A673 (cell line): Measurements from ENCODE around the gene TJP1. TPM values are rescaled to one million over a fixed set of nuclear protein-coding genes. Genes with fewer than 3 reads are reported as not detected.
"Not testable (repeated sequence)": the region's sequence is repeated elsewhere in the genome, so short reads cannot be mapped to it uniquely, and the experiment has no call there.

ENCODE experiments used
- BruUV-seq: library from RNA; stranded (reverse); fragments of 400-500 nt; replicated peaks from 2 replicates; lab custom pipeline; 2021; lab: Mats Ljungman, UMichigan
- CTCF ChIA-PET: fragments of 300-600 bp; sonication (Branson Sonifier 250); formaldehyde crosslinking; loops from one replicate; lab custom pipeline; 2022; ENCODE audit warnings: antibody characterized with exemption; lab: Charles Lee
- POLR2A ChIA-PET: fragments of 300-600 bp; sonication (Branson Sonifier 250); formaldehyde crosslinking; loops from one replicate; lab custom pipeline; 2022; ENCODE audit warnings: antibody characterized with exemption; ENCODE audit not compliant: low non-redundant PET; lab: Charles Lee
- DNase-seq: peaks from one replicate; pipeline ENCODE4 v3.0.0-alpha.2; 2015; ENCODE audit warnings: low spot score
- H3K27ac ChIP-seq: fragments of 200-600 bp; sonication (generic); 2 replicates; pipeline ENCODE4 v1.5.1; 2016; ENCODE audit warnings: mixed run types, low read depth, mild to moderate bottlenecking, mixed read lengths, antibody characterized with exemption, low read length; ENCODE audit not compliant: poor library complexity, severe bottlenecking
- H3K27me3 ChIP-seq: fragments of 200-600 bp; sonication (generic); replicated peaks from 2 replicates; pipeline ENCODE4 v1.6.1; 2017; ENCODE audit warnings: mixed run types, low read depth, mild to moderate bottlenecking, mixed read lengths, antibody characterized with exemption, low read length; ENCODE audit not compliant: insufficient read depth, poor library complexity
- H3K36me3 ChIP-seq: fragments of 200-600 bp; sonication (generic); 2 replicates; pipeline ENCODE4 v1.6.1; 2016; ENCODE audit warnings: mixed run types, mild to moderate bottlenecking, mixed read lengths, antibody characterized with exemption, low read length; ENCODE audit not compliant: insufficient read depth, poor library complexity, severe bottlenecking
- H3K4me1 ChIP-seq: fragments of 200-600 bp; sonication (generic); 2 replicates; pipeline ENCODE4 v1.6.1; 2017; ENCODE audit warnings: mixed run types, mild to moderate bottlenecking, mixed read lengths, antibody characterized with exemption, low read length; ENCODE audit not compliant: insufficient read depth, poor library complexity, severe bottlenecking
- H3K4me3 ChIP-seq: fragments of 200-600 bp; sonication (generic); 2 replicates; pipeline ENCODE4 v1.5.1; 2016; ENCODE audit warnings: low read depth, mixed run types, mild to moderate bottlenecking, mixed read lengths, low read length; ENCODE audit not compliant: poor library complexity, severe bottlenecking
- H3K9me3 ChIP-seq: fragments of 200-600 bp; sonication (generic); 2 replicates; pipeline ENCODE4 v1.6.1; 2016; ENCODE audit warnings: mixed run types, low read depth, mild to moderate bottlenecking, mixed read lengths, antibody characterized with exemption, low read length; ENCODE audit not compliant: poor library complexity, severe bottlenecking
- CTCF ChIP-seq: fragments of 300-800, 200-600 bp; sonication (generic); conservative IDR thresholded peaks from 2 replicates; pipeline ENCODE4 v1.5.1; 2017; ENCODE audit warnings: low read depth, mild to moderate bottlenecking, antibody characterized with exemption, low read length, moderate library complexity, mixed read lengths
- EZH2 ChIP-seq: fragments of 200-600 bp; sonication (generic); IDR thresholded peaks from 2 replicates; pipeline ENCODE4 v1.6.1; 2017; ENCODE audit warnings: borderline replicate concordance, low read depth, mild to moderate bottlenecking, mixed read lengths, antibody characterized with exemption, low read length; ENCODE audit not compliant: poor library complexity, severe bottlenecking
- intact Hi-C: fragments of 100-400 bp; cut with micrococcal nuclease; formaldehyde crosslinking; loops from one replicate; pipeline ENCODE4 v1.10.0; 2022; ENCODE audit not compliant: unreplicated experiment
- total RNA-seq: library from RNA; stranded (reverse); gene quantifications from 2 replicates; pipeline ENCODE4 v1.2.3, GENCODE V29; 2021

TJP1 gene
- total RNA-seq, 1 experiment from 2014 or later = 34.7 TPM

GRCh38 chr15:29731865-29732264 is 90.4 kb downstream of the TJP1 start:
- intact Hi-C loops = no loop called here
- no peaks in the 10 kb centered on the region for H3K27me3 ChIP-seq
- TF ChIP-seq EZH2 (no peak), CTCF (no peak)
- no peaks in the 10 kb centered on the region for H3K9me3 ChIP-seq
- no peak for DNase-seq
- ChIA-PET POLR2A (no interaction called here), CTCF (no interaction called here)
- no TSS peak for BruUV-seq
- H3K27ac ChIP-seq = no peak overlapping the region
- peaks cover 8% of the 10 kb centered on the region for H3K36me3 ChIP-seq
- H3K4me3 ChIP-seq = no peak overlapping the region
- peaks cover 4% of the 10 kb centered on the region for H3K4me1 ChIP-seq

- DNase-seq, POLR2A ChIA-PET, H3K36me3 ChIP-seq: not testable (repeated sequence)
Observed at GRCh38 chr15:29730471-29730870, 91.8 kb downstream of the TJP1 start.

GRCh38 chr15:29728418-29728817 is 93.8 kb downstream of the TJP1 start:
- no peak overlapping the region for H3K4me3 ChIP-seq
- BruUV-seq = no TSS peak
- H3K36me3 ChIP-seq = peaks cover 8% of the 10 kb centered on the region
- CTCF ChIA-PET = no interaction called here
- POLR2A ChIA-PET = no interaction called here
- intact Hi-C loops = no loop called here
- no peak overlapping the region for H3K27ac ChIP-seq
- TF ChIP-seq EZH2 (no peak), CTCF (no peak)
- no peaks in the 10 kb centered on the region for H3K9me3 ChIP-seq
- H3K4me1 ChIP-seq = no peaks in the 10 kb centered on the region
- DNase-seq = no peak
- no peaks in the 10 kb centered on the region for H3K27me3 ChIP-seq

More at GRCh38 chr15:29730471-29730870, 91.8 kb downstream of the TJP1 start:
- BruUV-seq, H3K27me3 ChIP-seq, CTCF ChIA-PET, H3K27ac ChIP-seq, H3K9me3 ChIP-seq, H3K4me3 ChIP-seq, H3K4me1 ChIP-seq, intact Hi-C loops: not testable (repeated sequence)

GRCh38 chr15:29727871-29728270 is 94.4 kb downstream of the TJP1 start:
- ChIA-PET CTCF (no interaction called here), POLR2A (no interaction called here)
- no TSS peak for BruUV-seq
- H3K4me1 ChIP-seq = no peaks in the 10 kb centered on the region
- TF ChIP-seq EZH2 = no peak
- no peak for TF ChIP-seq CTCF
- intact Hi-C loops = no loop called here
- DNase-seq = no peak
- H3K4me3 ChIP-seq = no peak overlapping the region
- peaks cover 12% of the 10 kb centered on the region for H3K36me3 ChIP-seq
- no peaks in the 10 kb centered on the region for H3K27me3 ChIP-seq
- no peaks in the 10 kb centered on the region for H3K9me3 ChIP-seq
- no peak overlapping the region for H3K27ac ChIP-seq
